IPS-18a (cell line): ENCODE measurements around the gene SYT2.
"Not testable (repeated sequence)": the region's sequence is repeated elsewhere in the genome, so short reads cannot be mapped to it uniquely, and the experiment has no call there.

Source experiments
- H3K27ac ChIP-seq: one replicate; pipeline ENCODE4 v1.5.1; 2013; ENCODE audit warnings: low read length
- H3K27me3 ChIP-seq: one replicate; pipeline ENCODE4 v1.6.1; 2013; ENCODE audit warnings: mild to moderate bottlenecking, low read length; ENCODE audit not compliant: control insufficient read depth, insufficient read depth
- H3K36me3 ChIP-seq: one replicate; pipeline ENCODE4 v1.6.1; 2013; ENCODE audit warnings: low read depth, low read length; ENCODE audit not compliant: control insufficient read depth
- H3K4me1 ChIP-seq: one replicate; pipeline ENCODE4 v1.6.1; 2013; ENCODE audit warnings: low read depth, low read length; ENCODE audit not compliant: control insufficient read depth
- H3K4me3 ChIP-seq: one replicate; pipeline ENCODE4 v1.5.1; 2013; ENCODE audit warnings: low read length
- H3K9ac ChIP-seq: one replicate; pipeline ENCODE4 v1.6.1; 2013; ENCODE audit warnings: mild to moderate bottlenecking, low read length, moderate library complexity
- H3K9me3 ChIP-seq: one replicate; pipeline ENCODE4 v1.6.1; 2013; ENCODE audit warnings: low read depth, low read length; ENCODE audit not compliant: control insufficient read depth

SYT2 gene

DNA sequence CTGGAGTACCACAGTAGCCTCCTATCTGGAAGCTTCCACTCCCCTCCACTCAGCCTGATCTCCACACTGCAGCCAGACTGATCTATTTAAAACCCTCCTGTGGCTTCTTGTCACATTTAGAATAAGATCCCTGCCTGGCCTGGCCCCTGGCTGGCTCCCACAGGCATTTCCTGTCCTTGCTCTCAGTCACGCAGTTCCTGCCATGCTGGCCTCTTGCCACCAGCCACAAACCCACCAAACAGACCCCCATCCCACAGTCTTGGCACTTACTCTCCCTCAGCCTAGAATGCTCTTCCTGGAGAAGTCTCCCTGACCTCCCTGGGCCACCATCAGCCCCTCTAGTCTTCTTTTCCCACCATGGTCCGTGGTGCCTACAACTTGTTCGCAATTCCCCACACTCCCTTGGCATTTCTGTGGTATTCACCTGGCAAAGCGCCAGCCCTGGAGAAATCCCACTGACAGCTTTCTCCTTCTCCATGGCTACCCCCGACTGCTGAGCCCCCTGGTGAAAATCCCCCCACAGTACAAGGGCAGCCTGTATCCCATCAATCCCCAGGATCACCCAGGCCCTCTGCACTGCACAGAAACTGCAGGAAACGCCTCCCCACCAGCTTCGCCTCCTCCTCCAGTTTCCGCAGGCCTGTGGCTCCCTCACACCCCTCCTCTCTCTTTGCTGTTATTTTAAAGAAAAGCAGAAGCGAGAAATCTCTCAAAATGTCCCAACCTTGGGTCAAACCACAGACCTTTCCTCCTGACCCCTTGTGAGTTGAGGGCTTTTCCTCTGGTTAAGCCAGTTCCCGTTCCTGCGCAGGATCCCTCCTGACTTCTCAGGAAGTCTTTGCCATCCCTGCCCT, 94.5 kb downstream of the SYT2 start:
- Histone ChIP-seq H3K36me3 (no peaks in the 10 kb centered on the region), H3K27me3 (no peaks in the 10 kb centered on the region), H3K4me3 (no peak overlapping the region), H3K9me3 (no peaks in the 10 kb centered on the region), H3K9ac (no peak overlapping the region), H3K4me1 (no peaks in the 10 kb centered on the region), H3K27ac (no peak overlapping the region)

DNA sequence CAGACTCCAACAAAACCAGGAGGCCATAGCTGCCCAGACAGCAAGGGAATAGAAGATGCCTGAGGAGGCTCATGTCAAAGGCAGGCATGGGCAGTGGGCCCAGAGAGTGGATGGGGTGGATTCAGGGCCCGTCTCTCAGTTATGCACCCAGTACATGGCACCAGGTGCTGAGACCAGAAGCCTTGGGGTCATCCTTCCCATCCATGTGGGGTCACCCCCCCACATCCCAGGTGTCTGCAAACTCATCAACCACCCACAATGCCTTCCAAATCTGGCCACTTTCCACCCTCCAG, 95.1 kb downstream of the SYT2 start:
- H3K27me3 ChIP-seq, H3K27ac ChIP-seq, H3K9ac ChIP-seq, H3K4me3 ChIP-seq, H3K36me3 ChIP-seq, H3K4me1 ChIP-seq, H3K9me3 ChIP-seq: not testable (repeated sequence)

DNA sequence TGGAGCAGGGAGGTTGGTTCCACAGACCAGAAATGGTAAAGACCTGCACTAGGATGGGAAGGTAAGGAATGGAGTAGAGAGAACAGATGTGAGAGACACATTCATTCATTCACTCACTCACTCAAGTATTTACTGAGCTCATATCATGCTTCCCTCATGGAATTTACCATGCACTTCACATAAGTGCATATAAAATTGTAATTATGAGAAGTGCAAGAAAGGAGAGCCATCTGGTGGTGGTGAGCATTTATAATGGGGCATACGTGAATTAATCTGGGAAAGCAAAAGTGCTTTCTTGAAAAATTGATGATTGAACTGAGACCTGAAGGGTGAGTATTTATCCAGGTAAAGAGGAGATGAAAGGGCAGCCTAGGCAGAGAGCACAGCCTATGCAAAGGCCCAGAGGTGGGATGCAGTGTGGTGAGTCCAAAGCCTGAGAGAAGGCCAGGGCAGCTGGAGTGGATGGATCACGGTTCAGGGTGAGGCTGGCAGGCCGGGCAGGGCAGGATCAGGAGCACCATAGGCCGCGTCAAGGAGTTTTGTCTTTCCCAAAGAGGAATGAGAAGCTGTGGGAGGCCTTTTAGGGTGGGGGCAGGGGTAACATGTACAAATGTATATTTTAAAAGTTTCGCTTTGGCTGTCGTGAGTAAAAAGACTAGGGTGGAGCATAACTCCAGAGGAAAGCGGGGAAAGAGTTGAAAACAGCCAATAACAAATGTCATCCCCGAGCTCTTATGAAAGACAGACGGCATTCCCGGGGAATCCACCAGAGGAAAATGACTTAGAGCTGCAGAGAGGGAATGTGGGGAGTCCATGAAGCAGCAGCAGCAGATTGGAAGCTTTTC, 95.7 kb downstream of the SYT2 start:
- H3K4me1 ChIP-seq, H3K9me3 ChIP-seq, H3K27ac ChIP-seq, H3K36me3 ChIP-seq, H3K9ac ChIP-seq, H3K4me3 ChIP-seq, H3K27me3 ChIP-seq: not testable (repeated sequence)

DNA sequence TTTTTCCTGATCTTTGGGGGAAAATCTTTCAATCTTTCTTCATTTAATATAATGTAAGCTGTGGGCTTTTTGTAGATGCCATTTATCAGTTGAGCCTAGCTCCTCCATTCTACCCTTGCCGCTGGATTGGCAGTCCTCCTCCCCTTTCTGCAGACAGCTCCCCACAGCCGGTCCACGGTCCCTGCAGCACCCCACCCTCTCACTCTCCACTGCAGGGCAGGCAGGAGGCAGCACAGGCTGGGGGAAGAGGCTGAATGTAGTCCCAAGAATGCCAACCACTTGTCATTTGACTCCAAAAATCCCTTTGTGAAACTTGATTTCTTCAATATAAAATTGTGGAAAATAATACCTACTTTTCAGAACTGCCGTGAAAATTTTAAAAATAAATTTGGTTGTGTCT, 96.7 kb downstream of the SYT2 start:
- H3K9me3 ChIP-seq: no peaks in the 10 kb centered on the region
- no peak overlapping the region for H3K27ac ChIP-seq
- no peak overlapping the region for H3K4me3 ChIP-seq
- H3K27me3 ChIP-seq: no peaks in the 10 kb centered on the region
- no peaks in the 10 kb centered on the region for H3K4me1 ChIP-seq
- H3K36me3 ChIP-seq: no peaks in the 10 kb centered on the region
- no peak overlapping the region for H3K9ac ChIP-seq

DNA sequence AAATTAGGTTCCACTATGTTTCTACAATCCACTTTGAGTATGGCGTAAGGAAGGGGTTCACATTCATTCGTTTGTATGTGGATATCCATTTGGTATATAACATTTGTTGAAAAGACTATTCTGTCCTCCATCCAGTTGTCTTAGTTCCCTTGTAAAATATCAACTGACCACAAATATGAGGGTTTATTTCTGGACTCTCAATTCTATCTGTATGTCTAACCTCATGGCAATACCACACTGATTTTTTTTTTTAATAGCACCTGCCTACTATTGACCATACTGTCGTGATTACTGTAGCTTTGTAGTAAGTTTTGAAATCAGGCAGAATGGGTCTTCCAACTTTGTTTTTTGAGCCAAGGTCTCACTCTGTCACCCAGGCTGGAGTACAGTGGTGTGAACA, 98.2 kb downstream of the SYT2 start:
- H3K27me3 ChIP-seq, H3K27ac ChIP-seq, H3K4me3 ChIP-seq, H3K9ac ChIP-seq, H3K4me1 ChIP-seq, H3K36me3 ChIP-seq, H3K9me3 ChIP-seq: not testable (repeated sequence)

DNA sequence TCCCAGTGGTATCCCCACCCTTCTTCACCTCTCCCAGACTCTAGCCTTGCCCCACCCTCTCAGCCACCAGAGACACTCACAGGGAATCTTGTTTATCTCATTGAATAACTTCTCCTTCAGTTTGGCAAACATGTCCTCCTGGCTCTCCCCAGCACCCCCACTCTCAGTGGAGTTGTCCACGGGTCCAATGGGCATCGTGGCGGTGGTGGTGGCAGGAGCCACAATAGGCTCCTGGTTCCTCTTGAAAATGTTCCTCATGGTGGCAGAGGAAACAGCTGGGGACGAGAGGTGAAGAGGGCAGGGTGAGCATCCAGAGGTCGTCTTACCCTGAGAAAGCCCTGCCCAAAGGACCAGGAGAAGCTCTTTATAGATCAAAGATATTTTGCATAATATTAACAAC, 104.7 kb downstream of the SYT2 start:
- no peak overlapping the region for H3K27ac ChIP-seq
- H3K27me3 ChIP-seq: no peaks in the 10 kb centered on the region
- no peak overlapping the region for H3K4me3 ChIP-seq
- no peaks in the 10 kb centered on the region for H3K9me3 ChIP-seq
- H3K36me3 ChIP-seq: no peaks in the 10 kb centered on the region
- no peak overlapping the region for H3K9ac ChIP-seq
- H3K4me1 ChIP-seq: no peaks in the 10 kb centered on the region

DNA sequence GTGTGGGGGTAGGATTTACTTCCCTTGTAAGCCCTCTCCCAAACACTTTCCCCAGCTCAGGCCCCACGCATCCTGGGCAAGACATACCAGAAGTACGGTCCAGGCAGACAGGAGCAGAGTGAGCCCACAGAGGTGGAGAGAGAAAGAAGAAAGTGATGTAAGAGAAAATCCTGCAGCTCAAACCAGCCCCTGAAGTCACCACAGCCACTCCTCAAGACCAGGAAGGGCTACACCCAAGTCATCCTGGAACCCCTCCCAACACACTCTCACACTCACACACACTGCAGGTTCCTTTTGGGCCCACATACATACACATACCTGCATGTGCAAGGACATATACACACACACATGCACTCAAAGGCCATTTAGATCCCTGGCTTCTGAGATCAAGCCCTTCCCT, 106.8 kb downstream of the SYT2 start:
- H3K4me1 ChIP-seq: no peaks in the 10 kb centered on the region
- no peak overlapping the region for H3K9ac ChIP-seq
- H3K27ac ChIP-seq: no peak overlapping the region
- H3K27me3 ChIP-seq: no peaks in the 10 kb centered on the region
- no peaks in the 10 kb centered on the region for H3K36me3 ChIP-seq
- H3K9me3 ChIP-seq: no peaks in the 10 kb centered on the region
- no peak overlapping the region for H3K4me3 ChIP-seq

DNA sequence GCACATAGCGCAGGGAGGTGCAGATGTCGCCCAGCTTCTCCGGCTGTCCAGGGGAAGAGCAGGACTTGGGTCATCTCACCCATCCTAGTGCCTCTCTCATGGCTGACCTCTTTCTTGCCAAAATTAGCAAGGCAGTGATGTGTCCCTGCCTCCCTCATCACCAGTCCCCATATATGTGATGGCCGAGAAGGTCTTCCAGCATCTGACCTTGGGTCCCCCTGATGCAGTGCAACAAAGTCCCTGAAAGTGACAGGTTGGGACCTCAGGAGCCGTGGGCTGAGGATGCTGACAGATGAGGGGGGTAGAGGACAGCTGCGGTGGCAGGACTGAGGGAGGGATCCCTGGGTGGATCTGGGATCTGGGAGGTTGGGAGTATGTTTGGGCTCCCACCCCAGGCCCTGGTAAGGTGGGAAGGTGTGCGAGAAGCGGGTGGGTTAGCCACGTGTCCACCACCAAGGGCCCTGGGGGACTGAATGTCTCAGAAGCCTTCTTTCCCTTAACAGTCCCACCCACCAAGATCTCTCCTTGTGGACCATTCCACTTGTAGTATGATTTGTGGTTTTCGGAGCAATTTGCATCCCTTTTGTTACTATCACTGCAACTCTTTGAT, 109.7 kb downstream of the SYT2 start:
- no peak overlapping the region for H3K9ac ChIP-seq
- H3K9me3 ChIP-seq: no peaks in the 10 kb centered on the region
- no peaks in the 10 kb centered on the region for H3K27me3 ChIP-seq

DNA sequence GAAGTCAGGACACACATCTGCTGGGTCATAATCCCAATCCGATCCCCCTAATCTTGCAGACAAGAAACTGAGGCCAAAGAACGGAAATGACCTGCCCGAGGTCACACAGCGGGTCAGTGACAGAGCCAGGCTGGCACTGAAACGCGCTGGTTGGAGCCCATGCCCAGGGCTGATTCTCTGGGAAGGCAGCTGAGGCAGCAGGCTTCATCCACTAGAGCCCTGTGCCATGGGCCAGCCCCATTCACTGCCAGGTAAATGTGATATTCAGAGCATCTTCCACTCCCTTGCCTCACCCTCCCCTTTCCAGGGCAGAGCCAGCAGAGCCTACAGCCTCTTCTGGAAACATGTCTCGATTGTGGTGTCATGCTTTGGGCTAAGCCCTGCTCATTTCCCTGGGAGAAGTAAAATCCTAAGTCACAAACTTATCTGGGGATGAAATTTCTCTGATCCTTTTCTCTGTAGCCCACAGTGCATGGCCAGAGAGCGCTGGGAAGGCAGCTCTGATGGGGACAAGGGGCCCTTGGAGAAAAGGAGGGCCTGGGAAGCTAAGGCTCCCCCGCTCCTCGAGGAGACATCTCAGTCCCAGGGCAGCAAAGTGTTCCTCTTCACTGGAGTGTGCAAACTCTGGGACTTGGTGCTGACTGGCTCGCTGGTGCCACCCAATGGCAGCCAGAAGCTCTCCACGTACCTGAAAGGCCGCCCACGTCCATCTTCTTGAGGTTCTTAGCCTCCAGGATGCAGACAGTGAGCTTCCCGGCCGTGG, 110.4 kb downstream of the SYT2 start:
- H3K27me3 ChIP-seq: no peaks in the 10 kb centered on the region
- no peaks in the 10 kb centered on the region for H3K9me3 ChIP-seq
- H3K36me3 ChIP-seq: no peaks in the 10 kb centered on the region
- no peak overlapping the region for H3K4me3 ChIP-seq
- no peak overlapping the region for H3K9ac ChIP-seq
- no peaks in the 10 kb centered on the region for H3K4me1 ChIP-seq
- no peak overlapping the region for H3K27ac ChIP-seq

More for the DNA sequence above, 109.7 kb downstream of the SYT2 start:
- no peak overlapping the region for H3K4me3 ChIP-seq
- H3K27ac ChIP-seq: no peak overlapping the region
- H3K36me3 ChIP-seq: no peaks in the 10 kb centered on the region
- H3K4me1 ChIP-seq: no peaks in the 10 kb centered on the region

DNA sequence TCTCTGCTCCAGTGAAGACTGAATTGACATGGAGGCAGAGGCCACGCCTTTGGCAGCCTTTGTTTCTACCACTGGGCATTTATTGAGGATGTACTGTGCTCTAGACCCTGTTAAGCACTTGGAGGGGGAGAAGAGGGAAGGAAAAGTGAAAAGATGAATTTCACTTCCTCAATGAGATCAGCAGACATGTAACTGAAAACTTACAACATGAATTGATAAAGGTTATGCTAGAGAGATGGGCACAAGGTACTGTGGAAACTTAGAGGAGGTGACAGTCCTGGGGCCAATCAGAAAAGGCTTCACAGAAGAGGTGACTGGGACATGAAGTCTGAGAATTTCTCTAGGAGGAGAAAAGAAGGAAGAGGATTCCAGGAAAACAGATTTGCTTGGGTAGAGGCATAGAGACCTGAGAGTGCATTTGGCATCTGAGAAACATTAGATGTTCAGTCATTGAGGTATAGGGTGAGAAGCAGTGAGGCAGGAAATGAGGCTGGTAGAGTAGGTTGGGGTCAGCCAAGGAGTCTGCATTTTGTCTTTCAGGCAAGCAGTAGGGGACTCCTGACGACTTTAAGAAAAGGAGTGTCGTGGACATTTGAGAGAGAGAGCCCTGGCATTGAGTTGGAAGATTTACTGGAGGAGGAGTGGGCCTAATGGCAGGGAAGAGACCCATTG, 113.0 kb downstream of the SYT2 start:
- Histone ChIP-seq H3K9me3 (no peaks in the 10 kb centered on the region), H3K9ac (no peak overlapping the region), H3K27me3 (no peaks in the 10 kb centered on the region), H3K4me3 (no peak overlapping the region), H3K36me3 (no peaks in the 10 kb centered on the region), H3K4me1 (no peaks in the 10 kb centered on the region), H3K27ac (no peak overlapping the region)

DNA sequence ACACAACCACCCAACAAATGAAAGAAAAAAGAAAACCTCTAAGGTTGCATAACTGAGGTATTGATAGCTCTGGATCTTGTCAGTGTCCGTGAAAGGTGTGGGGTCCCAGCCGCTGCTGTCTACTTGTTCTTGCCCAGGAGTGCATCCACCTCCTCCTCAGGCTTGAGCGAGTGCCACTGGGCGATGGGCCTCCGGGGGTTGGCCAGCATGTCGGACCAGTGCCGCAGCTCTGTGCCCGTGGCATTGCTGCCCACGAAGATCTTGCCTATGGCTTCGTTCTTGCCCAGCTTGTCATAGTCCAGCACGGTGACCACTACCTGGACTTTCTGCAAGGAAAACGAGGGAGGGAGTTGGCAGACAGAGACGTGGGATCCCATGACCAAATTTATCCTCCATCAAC, 113.6 kb downstream of the SYT2 start:
- Histone ChIP-seq H3K4me3 (no peak overlapping the region), H3K9me3 (no peaks in the 10 kb centered on the region), H3K4me1 (no peaks in the 10 kb centered on the region), H3K36me3 (no peaks in the 10 kb centered on the region), H3K27me3 (no peaks in the 10 kb centered on the region), H3K27ac (no peak overlapping the region), H3K9ac (no peak overlapping the region)
